Measurements from ENCODE around the gene SIGLEC5.
A peak's percentile ranks its signal among the peaks of the same experiment; 100 is the strongest.

Gene SIGLEC5

DNA sequence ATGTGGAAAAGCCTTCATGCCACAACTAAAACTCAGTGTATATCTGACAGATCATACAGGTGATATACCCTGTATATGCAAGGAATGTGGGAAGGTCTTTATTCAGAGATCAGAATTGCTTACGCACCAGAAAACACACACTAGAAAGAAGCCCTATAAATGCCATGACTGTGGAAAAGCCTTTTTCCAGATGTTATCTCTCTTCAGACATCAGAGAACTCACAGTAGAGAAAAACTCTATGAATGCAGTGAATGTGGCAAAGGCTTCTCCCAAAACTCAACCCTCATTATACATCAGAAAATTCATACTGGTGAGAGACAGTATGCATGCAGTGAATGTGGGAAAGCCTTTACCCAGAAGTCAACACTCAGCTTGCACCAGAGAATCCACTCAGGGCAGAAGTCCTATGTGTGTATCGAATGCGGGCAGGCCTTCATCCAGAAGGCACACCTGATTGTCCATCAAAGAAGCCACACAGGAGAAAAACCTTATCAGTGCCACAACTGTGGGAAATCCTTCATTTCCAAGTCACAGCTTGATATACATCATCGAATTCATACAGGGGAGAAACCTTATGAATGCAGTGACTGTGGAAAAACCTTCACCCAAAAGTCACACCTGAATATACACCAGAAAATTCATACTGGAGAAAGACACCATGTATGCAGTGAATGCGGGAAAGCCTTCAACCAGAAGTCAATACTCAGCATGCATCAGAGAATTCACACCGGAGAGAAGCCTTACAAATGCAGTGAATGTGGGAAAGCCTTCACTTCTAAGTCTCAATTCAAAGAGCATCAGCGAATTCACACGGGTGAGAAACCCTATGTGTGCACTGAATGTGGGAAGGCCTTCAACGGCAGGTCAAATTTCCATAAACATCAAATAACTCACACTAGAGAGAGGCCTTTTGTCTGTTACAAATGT, 42.7 kb downstream of the SIGLEC5 start:
- DNase-seq, result no peak

DNA sequence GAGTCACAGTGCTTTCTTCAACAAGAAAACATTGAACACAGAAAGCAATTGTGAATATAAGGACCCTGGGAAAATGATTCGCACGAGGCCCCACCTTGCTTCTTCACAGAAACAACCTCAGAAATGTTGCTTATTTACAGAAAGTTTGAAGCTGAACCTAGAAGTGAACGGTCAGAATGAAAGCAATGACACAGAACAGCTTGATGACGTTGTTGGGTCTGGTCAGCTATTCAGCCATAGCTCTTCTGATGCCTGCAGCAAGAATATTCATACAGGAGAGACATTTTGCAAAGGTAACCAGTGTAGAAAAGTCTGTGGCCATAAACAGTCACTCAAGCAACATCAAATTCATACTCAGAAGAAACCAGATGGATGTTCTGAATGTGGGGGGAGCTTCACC, 43.4 kb downstream of the SIGLEC5 start:
- DNase-seq, result no peak

DNA sequence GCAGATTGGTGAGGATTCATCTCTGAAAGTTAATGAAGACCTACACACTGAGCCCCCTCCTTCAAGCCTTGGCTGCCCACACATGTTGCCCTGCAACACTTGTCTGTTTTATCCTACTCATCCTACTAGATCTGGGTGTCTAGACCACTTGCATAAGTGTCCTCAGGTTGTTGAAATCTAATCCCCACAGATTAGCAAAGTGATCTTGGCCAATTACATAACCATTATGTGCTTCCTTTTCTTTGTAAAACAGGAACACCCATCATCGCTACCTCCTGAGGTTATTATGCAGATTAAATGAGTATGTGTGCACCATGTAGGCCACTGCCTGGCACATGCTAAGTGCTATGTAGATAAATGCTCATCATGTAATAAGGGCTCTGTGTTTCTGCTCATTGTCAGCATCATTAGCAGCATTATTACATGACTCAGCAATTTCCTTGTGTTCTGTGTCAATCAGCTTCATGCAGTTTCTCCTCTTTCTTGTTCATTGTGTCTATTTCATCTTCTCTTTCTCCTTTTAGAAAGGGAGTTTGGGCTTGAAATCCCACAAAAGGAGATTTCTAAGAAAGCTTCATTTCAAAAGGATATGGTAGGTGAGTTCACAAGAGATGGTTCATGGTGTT, 44.0 kb downstream of the SIGLEC5 start:
- DNase-seq, result no peak

DNA sequence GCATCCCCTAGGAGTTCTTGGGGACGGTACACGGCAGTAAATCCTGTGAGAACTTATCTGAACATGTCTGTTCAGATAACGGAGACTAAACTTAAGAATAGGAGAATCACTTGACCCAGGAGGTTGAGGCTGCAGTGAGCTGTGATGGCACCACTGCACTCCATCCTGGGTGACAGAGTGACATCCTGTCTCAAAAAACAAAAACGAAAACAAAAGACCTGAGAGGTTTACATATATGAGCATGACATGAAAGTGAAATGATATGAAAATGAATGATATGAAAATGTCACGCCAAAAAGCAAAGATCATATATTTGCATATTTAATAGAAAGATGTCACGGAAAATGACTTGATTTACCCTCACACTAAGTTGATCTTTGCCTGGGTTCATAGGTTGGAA, 53.4 kb downstream of the SIGLEC5 start:
- DNase-seq, result no peak

DNA sequence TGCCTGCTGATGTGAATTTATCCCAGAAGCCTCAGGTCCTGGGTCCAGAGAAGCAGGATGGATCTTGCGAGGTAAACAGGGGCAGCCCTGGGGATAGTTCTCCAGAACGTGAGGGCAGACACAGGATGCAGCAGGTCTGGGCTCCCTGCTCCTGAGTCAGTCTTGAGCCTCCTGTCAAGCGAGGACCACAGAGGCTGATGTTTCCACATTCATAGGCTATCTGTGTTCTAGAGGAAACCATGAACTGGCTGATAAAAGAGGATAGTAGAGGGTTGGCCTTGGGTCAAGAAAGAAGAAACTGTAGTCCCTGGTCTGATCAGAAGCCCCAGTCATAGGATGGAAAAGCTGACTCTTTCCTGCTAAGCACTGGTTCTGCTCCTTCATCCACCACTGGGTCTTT, 56.9 kb downstream of the SIGLEC5 start:
- DNase-seq, result no peak

DNA sequence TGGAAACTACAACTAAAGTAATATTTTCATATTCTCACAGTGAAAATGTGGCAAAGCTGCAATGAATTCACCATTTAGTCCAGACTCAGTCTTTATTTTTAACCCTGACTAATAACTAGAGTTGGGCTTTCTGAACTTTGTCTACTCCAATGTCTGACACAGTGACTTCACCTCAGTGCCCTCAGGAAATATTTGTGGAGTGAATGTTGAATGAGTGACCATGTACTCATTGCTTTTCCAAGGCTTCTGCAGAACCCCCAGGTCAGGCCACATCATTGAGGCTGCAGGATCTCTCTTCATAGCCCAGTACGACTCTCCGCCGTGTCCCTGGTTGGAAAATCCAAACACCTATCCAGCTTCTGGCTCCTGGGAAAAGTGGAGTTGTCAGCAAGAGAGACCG, 57.3 kb downstream of the SIGLEC5 start:
- no peak for DNase-seq

DNA sequence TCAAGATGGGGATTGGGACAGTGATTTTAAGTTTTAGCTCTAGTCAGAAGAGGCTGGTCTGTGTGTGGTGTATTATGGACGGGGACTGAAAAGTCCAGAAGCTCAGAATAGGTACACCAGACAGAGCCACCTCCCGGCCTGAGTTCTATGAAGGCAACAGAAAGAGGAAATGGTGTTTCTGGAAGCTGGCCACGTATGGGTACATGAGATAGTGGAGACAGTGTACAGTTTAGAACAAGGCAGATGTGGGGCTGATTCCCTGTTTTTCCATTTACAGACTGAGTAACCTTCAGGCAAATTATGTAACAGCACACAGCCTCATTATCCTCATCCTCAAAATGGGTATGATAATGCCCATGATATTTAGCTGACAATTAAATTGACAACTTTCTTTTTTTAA, 57.8 kb downstream of the SIGLEC5 start:
- no peak for DNase-seq

DNA sequence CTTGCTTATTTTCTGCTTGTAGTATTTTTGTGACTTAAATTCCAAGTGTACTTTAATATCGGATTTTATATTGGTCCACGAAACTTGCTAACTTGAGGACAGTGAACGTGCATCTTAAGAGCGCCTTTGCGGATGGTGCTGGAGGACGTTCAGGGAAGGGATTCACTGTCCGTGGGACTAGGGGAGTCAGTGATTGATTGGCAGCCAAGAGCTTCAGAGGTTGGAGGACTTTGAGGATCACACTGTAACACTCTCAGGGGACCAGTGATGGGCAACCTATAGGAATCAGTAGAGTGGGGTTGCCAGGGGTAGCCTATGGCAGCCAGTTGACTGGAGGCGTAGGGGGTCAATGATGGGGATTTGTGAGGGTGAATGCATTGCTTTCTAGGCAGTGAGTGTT, 58.6 kb downstream of the SIGLEC5 start:
- DNase-seq, result no peak

DNA sequence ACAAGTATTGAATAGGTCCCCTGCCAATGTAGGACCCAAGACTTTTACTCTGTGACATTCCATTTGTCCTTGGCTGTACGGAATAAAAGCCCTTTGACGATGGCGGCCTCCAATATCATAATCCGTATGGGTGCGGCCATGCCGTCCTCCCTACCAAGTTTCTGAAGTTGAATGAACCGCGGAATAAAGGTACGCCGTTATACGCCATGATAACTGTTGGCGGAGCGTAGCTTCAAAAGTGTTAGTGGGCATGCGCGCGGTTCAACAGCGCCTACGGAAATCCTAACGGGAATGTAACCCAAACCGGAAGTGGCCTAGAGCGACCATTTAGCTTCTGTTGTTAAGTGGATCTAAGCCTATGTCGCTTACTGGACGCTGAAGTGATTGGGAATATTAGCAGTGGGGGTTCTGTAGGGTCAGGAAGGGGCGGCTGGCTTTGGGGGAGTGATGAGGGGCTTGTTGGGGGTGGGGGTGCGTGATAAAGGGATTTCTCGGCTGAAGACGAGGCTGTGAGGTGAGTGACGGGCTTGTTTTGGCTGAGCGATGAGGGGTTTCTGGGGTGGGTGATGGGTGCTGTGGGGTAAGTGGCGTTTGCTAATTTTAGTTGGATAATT, 59.1 kb downstream of the SIGLEC5 start, which contains the start of gene ZNF175:
Gene ZNF175 (plus strand): TSS at position 322 of the 614 bp plus-strand sequence. CDS start 2,047 bp downstream, outside the sequence.
- peak; percentile 97 for DNase-seq

DNA sequence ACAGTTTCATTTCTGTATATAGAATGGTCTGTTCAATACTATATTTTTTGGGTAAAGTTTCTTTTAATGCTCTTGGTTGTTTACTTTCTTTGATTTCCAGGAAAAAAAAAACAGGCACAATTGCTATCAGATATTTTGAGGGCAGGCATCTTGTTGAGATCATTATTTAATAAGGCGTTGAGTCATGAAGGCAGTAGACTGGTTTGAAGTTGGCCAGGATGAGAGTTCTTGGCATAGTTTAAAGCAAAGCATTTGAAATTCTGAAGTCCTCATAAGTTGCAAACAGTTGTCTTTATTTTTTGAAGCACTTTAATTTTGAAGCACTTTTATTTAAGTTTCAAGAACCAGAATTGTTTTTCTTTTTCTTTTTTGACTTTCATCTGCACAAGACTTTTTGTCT, 61.7 kb downstream of the SIGLEC5 start:
- no peak for DNase-seq

DNA sequence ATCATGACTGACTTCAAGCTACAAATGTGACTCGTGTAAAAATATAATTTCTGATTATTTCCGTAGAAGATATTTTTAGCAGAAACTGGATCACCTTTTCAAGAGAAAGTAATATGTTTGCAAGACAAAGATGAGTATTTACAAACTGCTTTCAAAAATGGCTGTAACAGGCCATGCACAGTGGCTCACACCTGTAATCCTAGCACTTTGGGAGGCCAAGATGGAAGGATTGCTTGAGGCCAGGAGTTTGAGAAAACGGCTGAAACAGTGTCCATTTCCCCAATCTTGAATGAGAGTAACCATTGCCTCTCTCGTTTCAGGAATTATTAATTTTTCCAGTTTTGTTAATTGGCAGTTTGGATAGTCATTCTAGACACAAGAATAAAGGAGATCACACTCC, 62.6 kb downstream of the SIGLEC5 start:
- no peak for DNase-seq

DNA sequence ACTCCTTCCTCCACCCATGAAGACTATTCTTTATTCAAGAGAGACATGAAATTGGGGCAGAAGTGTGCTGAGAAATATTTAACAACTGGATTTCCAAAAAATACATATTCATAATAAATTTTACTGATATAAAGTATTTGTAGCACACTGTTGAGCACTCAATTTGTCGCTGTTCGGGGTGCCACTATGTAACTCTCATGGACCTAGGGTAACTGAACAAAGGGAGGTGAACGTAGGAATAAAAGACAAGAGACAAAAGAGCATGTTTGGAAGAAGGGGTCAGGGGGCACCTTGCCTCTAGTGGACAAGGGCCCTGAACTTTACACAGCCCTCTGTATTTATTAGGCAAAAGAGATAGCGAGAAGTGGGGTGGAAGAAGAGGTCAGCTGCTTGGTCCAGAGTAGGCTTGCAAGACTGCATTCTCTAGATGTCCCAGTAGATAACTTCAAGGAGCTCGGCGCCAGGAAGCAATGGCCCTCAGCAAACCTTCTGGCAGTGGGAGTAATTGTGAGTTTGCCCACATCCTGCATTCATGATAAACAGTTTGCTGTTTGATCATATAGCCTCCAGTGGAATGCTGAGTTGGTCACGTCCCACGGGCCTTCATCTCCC, 63.6 kb downstream of the SIGLEC5 start:
- no peak for DNase-seq

DNA sequence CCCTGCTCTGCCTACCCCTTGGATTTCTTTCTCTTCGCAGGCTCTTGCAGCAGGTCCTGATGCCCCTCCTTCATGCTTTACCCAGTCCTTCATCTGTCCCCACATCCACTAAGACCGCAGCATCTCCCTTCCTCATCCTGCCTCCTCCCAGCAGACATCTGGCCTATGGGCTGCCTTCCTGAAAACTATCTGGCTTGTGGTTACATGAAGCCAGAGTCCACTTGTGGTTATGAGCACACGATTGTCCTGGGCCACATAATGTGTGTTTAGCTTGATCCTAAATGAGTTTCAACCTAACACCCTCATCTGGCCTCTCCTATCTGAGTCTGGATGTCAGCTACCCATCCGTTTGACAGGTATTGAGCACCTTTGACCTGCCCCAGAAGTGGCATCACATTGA, 64.6 kb downstream of the SIGLEC5 start:
- DNase-seq, result no peak

DNA sequence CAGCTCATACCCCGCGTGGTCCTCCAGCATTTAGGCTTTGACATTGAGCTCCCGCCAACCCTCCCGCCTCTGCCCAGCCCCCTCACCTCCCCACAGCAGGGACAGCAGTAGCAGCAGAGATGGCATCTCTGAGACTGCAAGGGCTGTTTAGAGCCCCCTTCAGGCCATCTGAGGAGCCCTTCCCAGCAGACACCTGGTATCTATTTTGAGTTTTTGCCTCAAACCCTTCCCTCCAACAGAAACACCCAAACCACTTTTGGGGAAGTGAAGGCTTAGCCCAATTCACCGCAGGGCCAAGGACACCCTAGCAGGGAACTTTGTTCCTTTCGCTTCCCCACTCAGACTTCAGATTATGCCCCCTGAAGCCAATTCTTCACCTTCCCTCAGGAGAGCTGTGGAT, 65.4 kb downstream of the SIGLEC5 start:
- DNase-seq, result no peak
